EL (cell line): ENCODE measurements around the gene OR52E8.

ENCODE experiments used
- DNase-seq: peaks from one replicate; pipeline ENCODE4 v3.0.0-alpha.2; 2016

The OR52E8 gene

DNA sequence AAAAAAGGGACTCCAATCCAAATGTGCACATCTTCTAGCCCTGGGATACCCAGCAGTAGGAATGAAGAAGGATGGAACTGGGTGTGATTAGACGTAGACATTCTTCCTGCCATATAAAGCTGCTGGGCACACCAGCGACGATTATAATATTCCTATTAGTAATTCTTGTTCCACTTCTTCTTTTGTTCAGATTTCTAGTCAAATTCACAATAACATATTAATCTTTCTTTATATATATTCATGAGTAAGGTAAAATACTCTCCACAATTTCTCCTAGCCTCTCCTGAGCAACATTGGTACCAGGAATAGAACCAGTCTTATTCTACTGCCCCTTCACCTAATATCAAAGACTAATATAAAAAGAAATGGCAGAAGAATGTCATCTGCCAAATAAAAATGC is at the start of gene OR52E8:
Gene OR52E8 (minus strand): TSS at position 101 of the 400 bp plus-strand sequence. CDS start 0 bp downstream, at position 101.
- DNase-seq = no peak

GRCh38 chr11:5899534-5899933 is 42.0 kb upstream of the OR52E8 start:
- DNase-seq = no peak

DNA sequence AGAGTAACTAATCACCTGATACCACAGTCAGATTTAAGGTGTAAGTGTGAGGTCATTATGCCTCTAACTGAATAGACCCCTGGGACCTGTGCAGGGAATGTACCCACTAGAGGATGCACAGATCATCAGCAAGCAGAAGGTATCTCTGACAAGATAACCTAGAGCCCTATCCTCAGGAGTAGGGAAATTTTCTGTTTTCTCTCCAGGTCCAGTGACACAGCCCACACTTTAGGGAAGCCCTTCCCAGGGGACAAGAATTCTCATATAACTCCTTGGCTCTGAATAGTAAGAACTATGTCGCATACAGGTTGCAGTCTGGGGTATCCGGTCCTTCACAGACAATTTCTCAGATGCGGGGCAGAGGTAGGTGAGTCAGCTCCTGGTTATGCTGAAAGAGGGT is 35.4 kb upstream of the OR52E8 start, which contains the start of gene OR52E5:
Gene OR52E5 (plus strand): TSS at position 301 of the 400 bp plus-strand sequence. CDS start 7,569 bp downstream, outside the sequence.
- DNase-seq = no peak

- DNase-seq = peak; percentile 2
Measured at GRCh38 chr11:5891216-5891800, 33.8 kb upstream of the OR52E8 start.

GRCh38 chr11:5887661-5888060 is 30.2 kb upstream of the OR52E8 start:
- DNase-seq = no peak

GRCh38 chr11:5887172-5887571 is 29.7 kb upstream of the OR52E8 start:
- DNase-seq = no peak

DNA sequence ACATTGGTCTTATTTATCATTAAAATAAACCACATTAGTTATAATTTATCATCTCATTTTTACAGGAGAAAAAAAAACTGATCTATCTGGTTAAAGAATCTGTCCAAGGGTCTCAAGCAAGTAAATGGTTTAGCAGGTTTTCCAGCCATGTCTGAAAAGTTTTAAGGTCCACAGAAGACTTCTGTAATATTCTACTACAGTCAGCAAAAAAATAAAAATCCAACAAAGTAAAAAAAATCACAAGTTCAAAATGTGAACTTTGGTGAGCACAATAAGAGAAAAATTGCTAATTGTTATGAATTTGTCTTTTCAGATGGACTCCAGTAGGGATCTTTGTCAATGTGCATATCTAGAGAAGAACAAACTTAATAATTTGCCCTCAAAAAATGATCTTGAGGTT is 24.3 kb upstream of the OR52E8 start:
- no peak for DNase-seq

- DNase-seq = no peak
Measured at GRCh38 chr11:5880329-5880728, 22.8 kb upstream of the OR52E8 start, which contains the start of gene OR52E4. OR52E4 (plus strand) TSS chr11:5880629; CDS start chr11:5884293, 3,664 bp downstream.

GRCh38 chr11:5878564-5878963 is 21.1 kb upstream of the OR52E8 start:
- no peak for DNase-seq

DNA sequence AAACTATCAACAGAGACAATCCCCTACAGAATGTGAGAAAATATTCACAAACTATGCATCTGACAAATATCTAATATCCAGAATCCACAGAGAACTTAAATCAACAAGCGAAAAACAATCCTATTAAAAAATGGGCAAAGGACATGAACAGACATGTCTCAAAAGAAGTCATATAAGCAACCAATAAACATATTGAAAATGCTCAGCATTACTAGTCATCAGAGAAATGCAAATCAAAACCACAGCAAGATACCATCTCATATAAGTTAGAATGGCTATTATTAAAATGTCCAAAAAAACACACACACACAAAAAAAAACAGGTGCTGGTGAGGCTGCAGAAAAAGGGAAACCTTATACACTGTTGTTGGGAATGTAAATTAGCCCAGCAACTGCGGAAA is 8.3 kb upstream of the OR52E8 start:
- DNase-seq = no peak

- no peak for DNase-seq
Measured at GRCh38 chr11:5851002-5851401, 6.5 kb downstream of the OR52E8 start.

GRCh38 chr11:5847711-5848110 is 9.8 kb downstream of the OR52E8 start:
- DNase-seq = no peak

- DNase-seq = no peak
Measured at GRCh38 chr11:5846701-5847100, 10.8 kb downstream of the OR52E8 start.

DNA sequence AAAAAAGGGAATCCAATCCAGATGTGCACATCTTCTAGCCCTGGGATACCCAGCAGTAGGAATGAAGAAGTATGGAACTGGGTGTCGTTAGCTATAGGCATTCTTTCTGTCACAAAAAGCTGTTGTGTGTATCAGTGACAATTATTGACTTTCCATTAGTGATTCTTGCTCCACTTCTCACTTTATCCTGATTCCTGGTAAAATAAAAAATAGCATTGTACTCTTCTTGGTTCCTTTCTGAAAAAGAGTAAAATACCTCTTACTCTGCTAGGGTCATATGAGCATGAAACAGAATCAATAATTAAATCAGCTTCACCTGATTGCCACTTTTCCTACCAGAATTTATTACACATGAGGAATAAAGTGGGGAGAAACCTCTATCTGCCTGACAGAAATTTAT is 15.7 kb downstream of the OR52E8 start, which contains the start of gene OR52E6:
Gene OR52E6 (minus strand): TSS at position 101 of the 400 bp plus-strand sequence. CDS start 0 bp downstream, at position 101.
- DNase-seq = no peak

DNA sequence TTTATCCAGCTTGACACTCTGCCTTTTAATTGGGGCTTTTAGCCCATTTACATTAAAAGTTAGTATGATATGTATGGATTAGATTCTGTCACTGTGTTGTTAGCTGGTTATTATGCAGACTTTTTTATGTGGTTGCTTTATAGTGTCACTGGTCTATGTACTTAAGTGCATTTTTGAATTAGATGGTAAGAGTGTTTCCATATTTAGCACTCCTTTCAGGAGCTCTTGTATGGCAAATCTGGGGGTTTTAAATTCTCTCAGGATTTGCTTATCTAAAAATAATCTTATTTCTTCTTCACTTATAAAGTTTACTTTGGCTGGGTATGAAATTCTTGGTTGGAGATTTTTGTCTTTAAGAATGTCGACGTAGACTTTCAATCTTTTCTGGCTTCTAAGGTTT is 19.8 kb downstream of the OR52E8 start:
- DNase-seq = no peak

- no peak for DNase-seq
Measured at GRCh38 chr11:5833446-5833845, 24.0 kb downstream of the OR52E8 start.

DNA sequence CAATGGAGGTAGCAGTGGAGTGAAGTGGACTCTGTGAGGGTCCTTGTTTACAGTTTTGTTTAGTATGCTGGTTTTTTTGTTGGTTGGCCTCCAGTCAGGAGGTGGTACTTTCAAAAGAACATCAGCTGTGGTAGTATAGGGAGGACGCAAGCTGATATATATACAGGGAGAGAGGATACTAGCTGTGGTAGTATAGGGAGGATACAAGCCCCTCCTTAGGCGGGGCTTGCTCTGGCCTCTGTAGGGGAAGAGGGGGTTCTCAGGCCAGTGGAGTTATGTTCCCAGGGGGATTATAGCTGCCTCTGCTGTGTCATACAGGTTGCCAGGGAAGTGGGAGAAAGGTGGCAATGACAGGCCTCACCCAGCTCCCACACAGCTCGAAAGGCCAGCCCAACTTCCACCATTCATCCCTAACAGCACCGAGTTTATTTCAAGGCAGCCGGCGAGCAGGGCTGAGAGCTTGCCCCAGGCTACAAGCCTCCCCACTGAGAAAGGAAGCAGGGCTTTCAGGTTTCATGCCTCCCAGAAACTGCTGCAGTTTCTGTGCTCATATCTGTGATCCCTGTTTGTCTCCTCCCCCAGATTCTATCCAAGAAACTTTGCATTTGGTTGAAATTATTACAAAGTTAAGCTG is 26.2 kb downstream of the OR52E8 start:
- DNase-seq = no peak

- DNase-seq = no peak
Measured at GRCh38 chr11:5818245-5818886, 39.1 kb downstream of the OR52E8 start.

DNA sequence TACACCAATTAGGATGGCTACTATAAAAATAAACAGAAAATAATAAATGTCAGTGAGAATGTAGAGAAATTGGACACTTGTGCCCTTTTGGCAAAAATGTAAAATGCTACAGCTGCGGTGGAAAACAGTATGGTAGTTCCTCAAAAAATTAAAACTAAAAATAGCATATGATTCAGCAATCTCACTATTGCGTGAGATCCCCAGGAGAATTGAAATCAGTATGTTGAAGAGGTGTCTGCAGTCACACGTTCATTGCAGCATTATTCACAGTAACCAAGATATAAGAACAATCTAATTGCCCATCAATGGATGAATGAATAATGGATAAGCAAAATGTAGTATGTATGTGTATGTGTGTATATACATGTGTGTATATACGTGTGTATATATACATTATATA is 42.0 kb downstream of the OR52E8 start:
- no peak for DNase-seq

- DNase-seq = no peak
Measured at GRCh38 chr11:5809905-5810795, 47.3 kb downstream of the OR52E8 start.

GRCh38 chr11:5809122-5809519 is 48.4 kb downstream of the OR52E8 start:
- no peak for DNase-seq

GRCh38 chr11:5808500-5809121 is 48.9 kb downstream of the OR52E8 start, which contains the start of gene OR52N2:
OR52N2 (plus strand) TSS chr11:5808924; CDS start chr11:5820336, 11,412 bp downstream.
- peak; percentile 70 for DNase-seq
